Cardiac septum (tissue), 1 donor: ENCODE measurements around the gene CDC14B. TPM values are rescaled to one million over a fixed set of nuclear protein-coding genes. Genes with fewer than 3 reads are reported as not detected.
A peak's percentile ranks its signal among the peaks of the same experiment; 100 is the strongest.
"Not testable (repeated sequence)": the region's sequence is repeated elsewhere in the genome, so short reads cannot be mapped to it uniquely, and the experiment has no call there.

Experiments used
- DNase-seq: peaks from one replicate; pipeline ENCODE4 v3.0.0-alpha.2; 2020; ENCODE audit warnings: low spot score
- intact Hi-C: fragments of 100-400 bp; cut with DNase I; formaldehyde crosslinking; loops from one replicate; pipeline ENCODE4 v1.14.0; 2022
- total RNA-seq: library from RNA; stranded (reverse); fragmentation: NEBNext Ultra II Directional; extraction: Animal tissue kit (Norgen Biotek cat#: 25700); gene quantifications from one replicate; pipeline ENCODE4 v1.2.1, GENCODE V29; 2021
- donor health status: DM: no; HTN: no; CAD: no.

CDC14B gene
- total RNA-seq, 1 donor from 2014 or later = 25.5 TPM

GRCh38 chr9:96605328-96605727 lies 14.3 kb downstream of the CDC14B start:
- intact Hi-C loops = no loop called here
- no peak for DNase-seq

DNA sequence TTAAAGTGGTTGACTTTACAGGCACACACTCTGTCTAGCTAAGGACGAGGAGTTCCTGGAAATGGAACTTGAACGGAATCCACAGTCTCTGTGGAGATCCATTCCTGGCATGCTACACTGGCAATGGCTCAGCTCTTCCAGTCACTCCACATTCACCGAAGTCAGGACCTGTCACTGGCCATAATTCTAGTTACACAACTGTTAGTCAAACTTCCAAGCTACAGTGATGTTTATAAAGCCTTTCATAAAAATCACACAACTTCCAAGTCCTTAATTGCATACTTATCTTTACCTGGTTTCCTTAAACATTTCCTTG lies 15.7 kb downstream of the CDC14B start:
- DNase-seq = no peak
- intact Hi-C loops = no loop called here

DNA sequence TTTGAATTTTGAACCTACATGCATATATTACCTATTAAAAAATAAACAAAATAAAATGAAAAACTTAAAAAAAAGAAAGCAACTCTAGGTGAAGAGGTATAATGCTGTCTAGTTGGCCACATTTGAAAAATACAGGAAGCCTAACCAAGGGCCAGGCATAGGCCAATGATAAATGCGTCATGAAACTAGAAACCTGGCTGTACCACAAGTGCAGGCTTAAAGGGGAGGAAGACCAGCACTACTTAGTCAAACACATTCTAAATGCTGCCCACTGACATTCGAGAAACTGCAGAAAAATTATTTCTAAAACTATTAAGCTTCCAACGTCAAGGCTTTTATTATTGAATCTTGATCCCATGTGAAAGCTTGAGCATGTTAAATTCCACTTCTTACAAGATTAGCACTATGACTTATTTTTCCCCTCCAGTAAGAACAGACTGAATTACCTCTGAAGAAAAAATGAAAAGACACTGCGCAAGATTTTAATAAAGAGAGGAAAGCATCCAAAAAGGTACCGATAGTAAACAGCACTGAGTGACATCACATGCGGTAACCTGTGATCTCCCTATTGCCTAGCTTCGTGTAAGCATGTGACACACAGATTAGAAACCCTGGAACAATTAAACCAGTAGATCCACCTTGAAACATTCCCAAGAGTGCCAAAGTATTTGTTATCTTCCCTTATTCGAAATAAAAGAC lies 16.2 kb downstream of the CDC14B start:
- intact Hi-C loops = no loop called here

DNA sequence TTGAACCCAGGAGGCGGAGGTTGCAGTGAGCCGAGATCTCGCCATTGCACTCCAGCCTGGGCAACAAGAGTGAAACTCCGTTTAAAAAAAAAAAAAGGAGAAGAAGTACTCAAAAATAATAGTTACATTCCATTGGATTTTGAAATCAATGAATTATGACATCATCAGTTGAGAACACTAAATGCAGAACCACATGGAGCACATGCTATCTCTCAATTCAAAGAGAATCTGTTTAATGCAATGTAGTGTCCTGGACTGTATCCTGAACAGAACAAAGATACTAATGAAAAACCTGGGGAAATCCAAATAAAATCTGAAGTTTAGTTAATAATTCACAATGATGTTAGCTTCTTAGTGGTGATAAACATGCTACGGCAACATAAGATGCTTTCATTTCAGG lies 20.3 kb downstream of the CDC14B start:
- no peak for DNase-seq
- intact Hi-C loops = no loop called here

More for the DNA sequence above, 16.2 kb downstream of the CDC14B start:
- DNase-seq = no peak

DNA sequence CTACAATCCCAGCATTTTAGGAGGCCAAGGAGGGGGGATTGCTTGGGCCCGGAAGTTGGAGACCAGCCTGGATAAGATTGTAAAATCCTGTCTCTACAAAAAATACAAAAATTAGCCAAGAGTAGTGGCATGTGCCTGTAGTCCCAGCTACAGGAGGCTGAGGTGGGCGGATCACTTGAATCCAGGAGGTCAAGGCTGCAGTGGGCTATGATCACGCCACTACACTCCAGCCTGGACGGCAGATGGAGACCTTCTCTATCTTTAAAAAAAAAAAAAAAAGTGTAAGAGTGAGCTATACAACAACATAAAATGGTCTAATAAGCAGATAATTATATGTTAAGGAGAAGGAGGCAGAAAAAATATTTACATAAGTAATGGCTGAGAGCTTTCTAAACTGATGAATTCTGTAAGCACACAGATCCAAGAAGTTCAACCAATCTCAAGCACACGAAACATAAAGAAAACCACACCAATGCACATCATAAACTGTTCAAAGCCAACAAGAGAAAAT lies 23.0 kb downstream of the CDC14B start:
- no peak for DNase-seq
- intact Hi-C loops = no loop called here

- intact Hi-C loops = no loop called here
- no peak for DNase-seq
Observed at GRCh38 chr9:96587338-96588315, 32.0 kb downstream of the CDC14B start.

DNA sequence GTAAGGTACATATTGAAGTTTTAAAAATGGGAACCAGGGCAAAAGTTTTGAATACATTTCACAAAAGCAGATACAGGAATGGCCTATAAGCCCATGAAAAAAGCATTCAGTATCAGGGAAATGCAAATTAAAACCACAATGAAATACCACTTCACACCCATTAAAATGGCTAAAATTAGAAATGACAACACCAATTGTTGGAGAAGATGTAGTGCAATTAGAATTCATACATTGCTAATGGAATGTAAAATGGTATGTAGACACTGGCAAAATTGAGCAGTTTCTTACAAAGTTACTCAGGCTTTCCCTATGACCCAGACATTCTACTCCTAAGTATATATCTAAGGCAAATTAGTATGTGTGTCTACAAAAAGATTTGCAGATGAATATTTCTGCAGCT lies 34.2 kb downstream of the CDC14B start:
- intact Hi-C loops = no loop called here
- no peak for DNase-seq

DNA sequence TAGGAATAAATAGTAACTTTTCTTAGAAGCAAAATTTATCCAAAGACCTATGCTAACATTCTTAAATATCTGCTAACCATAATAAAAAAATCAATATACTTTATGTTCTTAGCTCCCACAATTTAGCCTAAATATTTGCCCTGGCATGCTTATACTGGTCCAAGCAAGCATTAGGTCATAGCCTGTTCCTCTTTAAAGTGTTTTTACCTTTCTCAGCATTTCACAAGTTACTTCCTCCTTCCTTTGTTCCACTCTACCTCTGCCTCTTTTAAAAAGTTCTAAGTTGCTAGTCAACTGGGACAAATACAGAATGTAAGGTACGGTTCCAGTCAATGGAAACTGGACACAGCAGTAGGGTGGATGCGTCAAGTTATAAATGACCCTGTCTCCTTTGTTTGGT lies 37.4 kb downstream of the CDC14B start:
- intact Hi-C loops, DNase-seq: not testable (repeated sequence)

GRCh38 chr9:96581786-96582185 lies 37.9 kb downstream of the CDC14B start:
- no peak for DNase-seq
- intact Hi-C loops = no loop called here

DNA sequence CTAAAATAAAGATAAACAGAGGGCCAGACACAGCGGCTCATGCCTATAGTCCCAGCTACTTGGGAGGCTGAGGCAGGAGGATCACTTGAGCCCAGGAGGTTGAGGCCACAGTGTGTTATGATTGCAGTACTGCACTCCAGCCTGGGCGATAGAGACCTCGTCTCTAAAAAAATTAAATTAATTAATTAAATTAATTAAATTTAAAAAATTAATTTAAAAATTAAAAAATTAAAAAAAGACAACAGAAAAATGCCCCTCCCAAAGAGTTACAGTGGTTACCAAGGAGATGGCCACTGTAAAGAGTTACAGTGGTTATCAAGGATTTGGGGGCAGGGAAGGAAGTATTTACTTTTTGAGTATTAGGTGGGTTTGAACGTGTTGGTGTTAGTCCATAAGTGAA lies 38.3 kb downstream of the CDC14B start:
- no peak for DNase-seq
- intact Hi-C loops = no loop called here

DNA sequence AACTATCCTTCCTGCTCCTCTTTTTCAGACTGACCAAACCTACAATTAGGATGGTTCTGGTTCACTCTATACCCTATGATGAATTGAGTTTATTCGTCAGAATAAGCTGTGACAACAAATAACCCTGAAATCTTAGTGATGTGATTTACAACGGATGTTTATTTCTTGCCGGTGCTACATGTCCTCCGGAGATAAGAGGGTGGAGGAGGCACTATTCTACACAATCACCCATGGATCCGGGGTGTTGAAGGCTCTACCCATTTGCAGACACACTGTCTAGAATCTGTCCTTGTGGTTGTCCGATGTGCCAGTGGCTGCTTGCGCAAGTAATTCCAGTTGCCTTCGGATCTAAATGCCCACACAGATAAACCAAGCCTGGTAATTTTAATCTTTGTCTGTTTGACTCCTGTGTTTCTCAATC lies 44.7 kb downstream of the CDC14B start:
- intact Hi-C loops = no loop called here
- no peak for DNase-seq

- intact Hi-C loops = no loop called here
- no peak for DNase-seq
Observed at GRCh38 chr9:96574455-96574854, 45.2 kb downstream of the CDC14B start.

DNA sequence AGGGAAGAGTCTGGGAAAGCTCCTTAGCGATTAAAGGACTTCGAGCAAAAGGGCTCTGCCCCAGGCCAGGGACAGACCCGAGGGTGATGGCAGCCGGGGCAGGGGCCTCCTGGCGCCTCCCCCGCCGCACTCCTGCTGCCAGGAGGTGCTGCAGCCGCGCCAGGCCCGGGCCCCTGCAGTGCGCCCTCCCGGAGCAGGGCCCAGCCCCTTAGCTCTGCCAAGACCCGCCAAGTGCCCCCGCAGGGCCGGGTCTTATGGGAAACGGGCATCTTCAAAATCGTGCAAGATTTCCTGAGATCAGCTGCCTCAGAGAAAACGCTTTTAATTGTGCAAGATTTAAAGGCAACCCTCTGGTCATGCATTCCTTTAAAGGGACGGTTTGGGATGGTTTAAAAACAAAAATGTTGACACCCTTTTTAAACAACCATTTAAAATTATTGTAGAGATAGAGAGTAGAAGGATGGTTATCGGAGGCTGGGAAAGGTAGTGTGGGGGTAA lies 52.4 kb downstream of the CDC14B start:
- no peak for DNase-seq
- intact Hi-C loops = loop anchor here (2.0 to 5.0 kb wide), 4 partner anchors 50 to 115 kb away; partner anchors contain the start of genes CDC14B, HABP4 and PRXL2C

DNA sequence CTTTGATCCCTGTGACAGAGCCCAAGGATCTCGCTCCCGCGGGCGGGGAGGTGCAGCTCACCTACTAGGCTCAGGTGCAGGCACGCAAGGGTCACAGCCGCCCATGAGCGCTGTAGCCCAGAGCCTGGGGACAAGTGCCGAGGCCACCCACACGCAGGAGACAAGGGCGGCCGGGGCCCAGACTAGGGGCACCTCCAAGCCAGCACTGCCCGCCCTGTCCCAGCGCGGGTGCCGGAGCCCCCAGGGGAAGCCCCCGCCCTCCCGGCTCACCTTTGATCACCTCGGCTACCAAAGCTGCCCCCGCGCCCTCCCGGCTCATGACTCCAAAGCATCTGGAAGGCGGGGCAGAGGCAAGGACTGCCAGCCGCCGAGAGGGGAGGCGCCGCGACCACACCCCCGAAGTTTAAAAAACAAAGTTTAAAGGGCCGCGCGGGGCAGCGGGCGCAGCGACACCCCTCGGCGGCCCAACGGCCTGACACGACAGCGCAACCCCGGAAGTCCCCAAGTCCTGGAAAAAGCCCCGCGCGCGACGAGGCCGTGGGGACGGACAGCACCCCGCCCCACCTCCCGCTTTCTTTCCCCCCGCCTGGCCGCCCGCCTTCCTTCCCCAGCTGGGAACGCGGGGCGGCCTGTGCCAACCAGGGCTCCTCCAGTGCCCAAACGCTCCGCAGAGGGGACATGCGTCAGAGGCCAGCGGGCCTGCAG lies 53.0 kb downstream of the CDC14B start:
- intact Hi-C loops = loop anchor here (2.0 to 5.0 kb wide), 4 partner anchors 51 to 114 kb away; partner anchors contain the start of genes CDC14B, HABP4 and PRXL2C

GRCh38 chr9:96565671-96566497 lies 53.8 kb downstream of the CDC14B start:
- no peak for DNase-seq
- intact Hi-C loops = loop anchor here (2.0 to 5.0 kb wide), 4 partner anchors 51 to 114 kb away; partner anchors contain the start of genes CDC14B, HABP4 and PRXL2C

More for the DNA sequence above, 53.0 kb downstream of the CDC14B start:
- peak; percentile 90 for DNase-seq

- no peak for DNase-seq
- intact Hi-C loops = no loop called here
Observed at GRCh38 chr9:96564217-96564616, 55.4 kb downstream of the CDC14B start.

GRCh38 chr9:96559339-96559943 lies 60.2 kb downstream of the CDC14B start:
- no peak for DNase-seq
- intact Hi-C loops = loop anchor here (5.0 kb wide), 2 partner anchors 72 to 142 kb away; partner anchors contain the start of gene ZNF367

GRCh38 chr9:96557921-96558320 lies 61.7 kb downstream of the CDC14B start:
- DNase-seq = no peak
- intact Hi-C loops = loop anchor here (5.0 kb wide), 2 partner anchors 71 to 141 kb away; partner anchors contain the start of gene ZNF367
